ENCODE data around the gene SEPTIN8. TPM values are rescaled to one million over a fixed set of nuclear protein-coding genes. Genes with fewer than 3 reads are reported as not detected.

Gene SEPTIN8
- total and polyA plus RNA-seq, 2 donors (not counting 1 experiment from before 2014, with no cell fraction given), result 4.0 to 5.9 TPM

DNA sequence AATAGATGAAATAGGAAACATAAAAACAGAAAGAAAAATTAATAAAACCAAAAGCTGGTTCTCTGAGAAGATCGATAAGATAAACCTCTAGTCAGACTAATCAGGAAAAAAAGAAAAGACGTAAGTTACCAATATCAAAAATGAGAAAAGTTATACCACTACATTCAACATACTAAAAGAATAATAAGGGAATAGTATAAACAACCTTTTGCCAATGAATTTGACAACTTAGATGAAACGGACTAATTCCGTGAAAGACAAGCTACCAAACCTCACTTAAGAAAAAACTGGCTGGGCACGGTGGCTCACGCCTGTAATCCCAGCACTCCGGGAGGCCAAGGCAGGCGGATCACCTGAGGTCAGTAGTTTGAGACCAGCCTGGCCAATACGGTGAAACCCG lies 47.1 kb downstream of the SEPTIN8 start:
- Histone ChIP-seq H3K9me3 (ENCODE audit: control extremely low read depth in 1 of 3, control insufficient read depth in 2 of 3, insufficient read depth in 1 of 3, low read length in 2 of 3) (no peaks in the 10 kb centered on the region), H3K36me3 (replicated peaks in 1 of 2; ENCODE audit: control extremely low read depth in 1 of 2, control insufficient read depth in 1 of 2, extremely low read depth in 1 of 2, insufficient read depth in 2 of 2, low read length in 1 of 2) (peaks cover 0 to 2% of the 10 kb centered on the region in 2 experiments), H3K4me2 (replicated peaks; ENCODE audit: low read depth, low read length, poor library complexity, severe bottlenecking) (no peak overlapping the region), H3K27me3 (replicated peaks in 1 of 4; ENCODE audit: control extremely low read depth in 1 of 4, control insufficient read depth in 3 of 4, insufficient read depth in 4 of 4, low read length in 3 of 4) (no peaks in the 10 kb centered on the region), H2AFZ (ENCODE audit: insufficient read depth, low read depth, low read length, poor library complexity, severe bottlenecking) (no peak overlapping the region), H3K4me3 (ENCODE audit: control extremely low read depth in 1 of 5, extremely low read depth in 1 of 5, insufficient read depth in 1 of 5, low read depth in 2 of 5, low read length in 4 of 5) (no peak overlapping the region), H3K27ac (ENCODE audit: low read length in 2 of 2) (no peak overlapping the region), H4K20me1 (ENCODE audit: control insufficient read depth, insufficient read depth, low read length, poor library complexity, severe bottlenecking) (no peaks in the 10 kb centered on the region), H3K4me1 (ENCODE audit: control insufficient read depth in 2 of 2, insufficient read depth in 2 of 2, low read length in 2 of 2) (no peaks in the 10 kb centered on the region), H3K9ac (ENCODE audit: low read length) (no peak overlapping the region), H3K79me2 (ENCODE audit: control insufficient read depth, insufficient read depth, low read length) (no peaks in the 10 kb centered on the region)
- no peak overlapping the region for H3K27ac Mint-ChIP-seq
- no peaks in the 10 kb centered on the region for H3K9me3 Mint-ChIP-seq (ENCODE audit: insufficient read depth)
- DNase-seq (no peak), ATAC-seq (ENCODE audit: low read depth) (no peak)
- no peak for TF ChIP-seq EZH2 (IDR thresholded peaks at IDR 0.05; ENCODE audit: borderline replicate concordance, insufficient read depth, low read depth, low read length, poor library complexity, severe bottlenecking)
- intact Hi-C loops (cut with micrococcal nuclease), result no loop called here
- no peaks in the 10 kb centered on the region for H3K4me1 Mint-ChIP-seq
- no peaks in the 10 kb centered on the region for H3K27me3 Mint-ChIP-seq
- WGBS (ENCODE audit: insufficient coverage), result 98% methylated on average over 8 of the region's 10 CpGs
- H3K4me3 Mint-ChIP-seq, result no peak overlapping the region
- POLR2A ChIA-PET, result interaction anchor here (0.5 kb wide), 1 partner anchor 97 kb away, joined by 3 read pairs; no protein-coding TSS in a partner anchor
- CTCF ChIA-PET, result interaction anchor here (1.9 kb wide), 1 partner anchor 13 kb away, joined by 4 read pairs; no protein-coding TSS in a partner anchor

DNA sequence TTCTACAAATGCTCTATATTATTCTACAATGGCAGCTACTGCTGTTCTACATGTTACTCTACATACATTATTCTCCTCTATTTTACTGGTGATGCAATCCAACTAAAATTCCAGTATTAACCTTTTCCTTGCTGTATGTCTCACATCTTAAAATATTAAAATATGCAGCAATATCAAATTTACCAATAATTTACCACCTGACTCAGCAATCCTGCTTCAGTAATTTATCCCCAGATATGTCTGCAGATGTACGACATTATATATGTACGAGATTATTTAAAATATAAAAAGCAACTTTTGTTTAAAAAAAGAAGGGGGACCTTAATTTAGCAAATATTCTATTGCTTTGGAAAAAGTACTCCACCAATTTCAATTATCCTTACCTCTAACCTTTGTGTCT lies 51.3 kb downstream of the SEPTIN8 start:
- Mint-ChIP-seq H3K4me1 (no peaks in the 10 kb centered on the region), H3K27me3 (no peaks in the 10 kb centered on the region), H3K27ac (no peak overlapping the region), H3K4me3 (no peak overlapping the region), H3K9me3 (ENCODE audit: insufficient read depth) (no peaks in the 10 kb centered on the region)
- Histone ChIP-seq H3K9ac (ENCODE audit: low read length) (no peak overlapping the region), H3K4me2 (replicated peaks; ENCODE audit: low read depth, low read length, poor library complexity, severe bottlenecking) (no peak overlapping the region), H3K4me1 (ENCODE audit: control insufficient read depth in 2 of 2, insufficient read depth in 2 of 2, low read length in 2 of 2) (no peaks in the 10 kb centered on the region), H4K20me1 (ENCODE audit: control insufficient read depth, insufficient read depth, low read length, poor library complexity, severe bottlenecking) (no peaks in the 10 kb centered on the region), H3K27me3 (replicated peaks in 1 of 4; ENCODE audit: control extremely low read depth in 1 of 4, control insufficient read depth in 3 of 4, insufficient read depth in 4 of 4, low read length in 3 of 4) (no peaks in the 10 kb centered on the region), H3K36me3 (replicated peaks in 1 of 2; ENCODE audit: control extremely low read depth in 1 of 2, control insufficient read depth in 1 of 2, extremely low read depth in 1 of 2, insufficient read depth in 2 of 2, low read length in 1 of 2) (no peaks in the 10 kb centered on the region), H3K27ac (ENCODE audit: low read length in 2 of 2) (no peak overlapping the region), H3K79me2 (ENCODE audit: control insufficient read depth, insufficient read depth, low read length) (no peaks in the 10 kb centered on the region), H2AFZ (ENCODE audit: insufficient read depth, low read depth, low read length, poor library complexity, severe bottlenecking) (no peak overlapping the region), H3K9me3 (ENCODE audit: control extremely low read depth in 1 of 3, control insufficient read depth in 2 of 3, insufficient read depth in 1 of 3, low read length in 2 of 3) (no peaks in the 10 kb centered on the region), H3K4me3 (ENCODE audit: control extremely low read depth in 1 of 5, extremely low read depth in 1 of 5, insufficient read depth in 1 of 5, low read depth in 2 of 5, low read length in 4 of 5) (no peak overlapping the region)
- TF ChIP-seq, protein P1, sequence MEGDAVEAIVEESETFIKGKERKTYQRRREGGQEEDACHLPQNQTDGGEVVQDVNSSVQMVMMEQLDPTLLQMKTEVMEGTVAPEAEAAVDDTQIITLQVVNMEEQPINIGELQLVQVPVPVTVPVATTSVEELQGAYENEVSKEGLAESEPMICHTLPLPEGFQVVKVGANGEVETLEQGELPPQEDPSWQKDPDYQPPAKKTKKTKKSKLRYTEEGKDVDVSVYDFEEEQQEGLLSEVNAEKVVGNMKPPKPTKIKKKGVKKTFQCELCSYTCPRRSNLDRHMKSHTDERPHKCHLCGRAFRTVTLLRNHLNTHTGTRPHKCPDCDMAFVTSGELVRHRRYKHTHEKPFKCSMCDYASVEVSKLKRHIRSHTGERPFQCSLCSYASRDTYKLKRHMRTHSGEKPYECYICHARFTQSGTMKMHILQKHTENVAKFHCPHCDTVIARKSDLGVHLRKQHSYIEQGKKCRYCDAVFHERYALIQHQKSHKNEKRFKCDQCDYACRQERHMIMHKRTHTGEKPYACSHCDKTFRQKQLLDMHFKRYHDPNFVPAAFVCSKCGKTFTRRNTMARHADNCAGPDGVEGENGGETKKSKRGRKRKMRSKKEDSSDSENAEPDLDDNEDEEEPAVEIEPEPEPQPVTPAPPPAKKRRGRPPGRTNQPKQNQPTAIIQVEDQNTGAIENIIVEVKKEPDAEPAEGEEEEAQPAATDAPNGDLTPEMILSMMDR (IDR thresholded peaks at IDR 0.05), result no peak
- no peak for TF ChIP-seq EZH2 (IDR thresholded peaks at IDR 0.05; ENCODE audit: borderline replicate concordance, insufficient read depth, low read depth, low read length, poor library complexity, severe bottlenecking)
- CTCF ChIA-PET, result interaction anchor here (1.1 to 1.2 kb wide), 2 partner anchors 9 to 10 kb away, joined by 4 read pairs; no protein-coding TSS in a partner anchor
- ATAC-seq (ENCODE audit: low read depth) (no peak), DNase-seq (no peak)
- WGBS (ENCODE audit: insufficient coverage), result no CpG with 5 or more reads among the region's 2 CpGs
- POLR2A ChIA-PET, result no interaction called here
- intact Hi-C loops (cut with micrococcal nuclease), result no loop called here
